ENCODE measurements around the gene HMGB1. TPM values are rescaled to one million over a fixed set of nuclear protein-coding genes. Genes with fewer than 3 reads are reported as not detected.

Gene HMGB1
- total RNA-seq, 2 experiments from 2014 or later = 611 to 615 TPM

- ChIA-PET POLR2A (interaction anchor here (0.8 to 1.7 kb wide), 2 partner anchors 24 to 94 kb away, joined by 3 to 5 read pairs; partner anchors contain the start of gene HMGB1), CTCF (interaction anchor here (1.2 kb wide), 1 partner anchor 66 kb away, joined by 3 read pairs; no protein-coding TSS in a partner anchor)
- H3K9me3 Mint-ChIP-seq = no peaks in the 10 kb centered on the region
- H3K27me3 Mint-ChIP-seq = peaks cover 11% of the 10 kb centered on the region
- H3K27ac Mint-ChIP-seq = no peak overlapping the region
- DNase-seq = no peak
- H3K36me3 Mint-ChIP-seq (ENCODE audit: low read depth) = no peaks in the 10 kb centered on the region
- H3K4me3 Mint-ChIP-seq = no peak overlapping the region
- peaks cover 9% of the 10 kb centered on the region for H3K4me1 Mint-ChIP-seq
These were observed 24.6 kb downstream of the HMGB1 start for GRCh38 chr13:30440910-30441703.

GRCh38 chr13:30438286-30438685, 27.4 kb downstream of the HMGB1 start:
- H3K27ac Mint-ChIP-seq = no peak overlapping the region
- no peak overlapping the region for H3K4me3 Mint-ChIP-seq
- H3K4me1 Mint-ChIP-seq = peaks cover 9% of the 10 kb centered on the region
- no peak for DNase-seq
- POLR2A ChIA-PET = no interaction called here
- no peaks in the 10 kb centered on the region for H3K9me3 Mint-ChIP-seq
- H3K36me3 Mint-ChIP-seq (ENCODE audit: low read depth) = no peaks in the 10 kb centered on the region
- peaks cover 16% of the 10 kb centered on the region for H3K27me3 Mint-ChIP-seq
- CTCF ChIA-PET = interaction anchor here (0.7 kb wide), 1 partner anchor 54 kb away, joined by 3 read pairs; no protein-coding TSS in a partner anchor

GRCh38 chr13:30437177-30437576, 28.6 kb downstream of the HMGB1 start:
- Mint-ChIP-seq H3K9me3 (no peaks in the 10 kb centered on the region), H3K27ac (no peak overlapping the region), H3K4me3 (no peak overlapping the region), H3K27me3 (peaks cover 16% of the 10 kb centered on the region), H3K4me1 (peaks cover 9% of the 10 kb centered on the region), H3K36me3 (ENCODE audit: low read depth) (no peaks in the 10 kb centered on the region)
- ChIA-PET CTCF (interaction anchor here (1.7 kb wide), 1 partner anchor 66 kb away, joined by 3 read pairs; no protein-coding TSS in a partner anchor), POLR2A (no interaction called here)
- DNase-seq = no peak

- CTCF ChIA-PET = interaction anchor here (1.7 kb wide), 1 partner anchor 64 kb away, joined by 3 read pairs; no protein-coding TSS in a partner anchor
- Mint-ChIP-seq H3K9me3 (no peaks in the 10 kb centered on the region), H3K4me1 (peaks cover 14% of the 10 kb centered on the region), H3K4me3 (no peak overlapping the region), H3K27ac (no peak overlapping the region), H3K27me3 (peaks cover 16% of the 10 kb centered on the region), H3K36me3 (ENCODE audit: low read depth) (no peaks in the 10 kb centered on the region)
- no peak for DNase-seq
- POLR2A ChIA-PET = no interaction called here
These were observed 29.8 kb downstream of the HMGB1 start for GRCh38 chr13:30435911-30436451.

- no peaks in the 10 kb centered on the region for H3K9me3 Mint-ChIP-seq
- DNase-seq = no peak
- no peaks in the 10 kb centered on the region for H3K36me3 Mint-ChIP-seq (ENCODE audit: low read depth)
- no peak overlapping the region for H3K27ac Mint-ChIP-seq
- H3K4me3 Mint-ChIP-seq = no peak overlapping the region
- peaks cover 28% of the 10 kb centered on the region for H3K4me1 Mint-ChIP-seq
- ChIA-PET POLR2A (interaction anchor here (0.7 to 2.4 kb wide), 6 partner anchors 9 to 55 kb away, joined by 3 to 11 read pairs (median 4); partner anchors contain the start of genes HMGB1 and UBE2L5), CTCF (interaction anchor here (1.1 to 2.0 kb wide), 3 partner anchors 23 to 57 kb away, joined by 3 to 4 read pairs (median 3); no protein-coding TSS in a partner anchor)
- peaks cover 5% of the 10 kb centered on the region for H3K27me3 Mint-ChIP-seq
These were observed 34.3 kb downstream of the HMGB1 start for GRCh38 chr13:30431269-30431940.

GRCh38 chr13:30429721-30430694, 35.7 kb downstream of the HMGB1 start:
- POLR2A ChIA-PET = interaction anchor here (0.5 to 2.4 kb wide), 8 partner anchors 8 to 123 kb away, joined by 3 to 11 read pairs (median 4); partner anchors contain the start of genes HMGB1, KATNAL1 and UBE2L5
- peak; percentile 26 for DNase-seq
- Mint-ChIP-seq H3K27me3 (peaks cover 2% of the 10 kb centered on the region), H3K36me3 (ENCODE audit: low read depth) (no peaks in the 10 kb centered on the region), H3K9me3 (no peaks in the 10 kb centered on the region), H3K4me1 (peaks cover 28% of the 10 kb centered on the region), H3K4me3 (no peak overlapping the region), H3K27ac (peak overlapping the region; percentile 58)
- CTCF ChIA-PET = interaction anchor here (0.6 to 1.2 kb wide), 4 partner anchors 22 to 314 kb away, joined by 3 read pairs; no protein-coding TSS in a partner anchor

GRCh38 chr13:30429235-30429634, 36.5 kb downstream of the HMGB1 start:
- CTCF ChIA-PET = interaction anchor here (0.6 to 1.2 kb wide), 2 partner anchors 297 to 314 kb away, joined by 3 read pairs; no protein-coding TSS in a partner anchor
- DNase-seq = no peak
- Mint-ChIP-seq H3K36me3 (ENCODE audit: low read depth) (no peaks in the 10 kb centered on the region), H3K4me3 (no peak overlapping the region), H3K27me3 (peaks cover 2% of the 10 kb centered on the region), H3K4me1 (peaks cover 28% of the 10 kb centered on the region), H3K9me3 (no peaks in the 10 kb centered on the region), H3K27ac (no peak overlapping the region)
- POLR2A ChIA-PET = interaction anchor here (0.9 to 2.4 kb wide), 4 partner anchors 21 to 122 kb away, joined by 3 to 11 read pairs (median 4); partner anchors contain the start of genes HMGB1 and KATNAL1

- H3K36me3 Mint-ChIP-seq (ENCODE audit: low read depth) = no peaks in the 10 kb centered on the region
- DNase-seq = no peak
- POLR2A ChIA-PET = interaction anchor here (1.1 to 1.7 kb wide), 2 partner anchors 29 to 78 kb away, joined by 3 to 4 read pairs; no protein-coding TSS in a partner anchor
- H3K4me3 Mint-ChIP-seq = no peak overlapping the region
- H3K9me3 Mint-ChIP-seq = no peaks in the 10 kb centered on the region
- H3K27me3 Mint-ChIP-seq = peaks cover 4% of the 10 kb centered on the region
- H3K4me1 Mint-ChIP-seq = peaks cover 15% of the 10 kb centered on the region
- CTCF ChIA-PET = interaction anchor here (1.5 kb wide), 1 partner anchor 291 kb away, joined by 4 read pairs; no protein-coding TSS in a partner anchor
- no peak overlapping the region for H3K27ac Mint-ChIP-seq
These were observed 41.8 kb downstream of the HMGB1 start for GRCh38 chr13:30423891-30424290.

GRCh38 chr13:30422054-30422839, 43.5 kb downstream of the HMGB1 start, which contains the start of gene UBE2L5:
UBE2L5 (plus strand) TSS chr13:30422493; CDS start chr13:30427991, 5,498 bp downstream.
- peak; percentile 80 for DNase-seq
- POLR2A ChIA-PET = interaction anchor here (0.8 to 3.1 kb wide), 16 partner anchors 8 to 195 kb away, joined by 3 to 34 read pairs (median 4); partner anchors contain the start of gene HMGB1
- peak within 1 kb of the TSS; percentile 77 for H3K4me3 Mint-ChIP-seq
- CTCF ChIA-PET = interaction anchor here (0.9 to 1.8 kb wide), 4 partner anchors 14 to 290 kb away, joined by 3 to 7 read pairs (median 4); no protein-coding TSS in a partner anchor
- no peaks in the 10 kb centered on the region for H3K36me3 Mint-ChIP-seq (ENCODE audit: low read depth)
- H3K27ac Mint-ChIP-seq = peak within 1 kb of the TSS; percentile 73
- peaks cover 4% of the 10 kb centered on the region for H3K27me3 Mint-ChIP-seq
- peaks cover 15% of the 10 kb centered on the region for H3K4me1 Mint-ChIP-seq
- no peaks in the 10 kb centered on the region for H3K9me3 Mint-ChIP-seq

- Mint-ChIP-seq H3K4me1 (peaks cover 16% of the 10 kb centered on the region), H3K4me3 (peak overlapping the region; percentile 71), H3K27ac (peak overlapping the region; percentile 19), H3K27me3 (peaks cover 4% of the 10 kb centered on the region), H3K9me3 (no peaks in the 10 kb centered on the region), H3K36me3 (ENCODE audit: low read depth) (no peaks in the 10 kb centered on the region)
- DNase-seq = peak; percentile 52
- CTCF ChIA-PET = interaction anchor here (0.9 to 1.8 kb wide), 5 partner anchors 13 to 289 kb away, joined by 3 to 7 read pairs (median 4); no protein-coding TSS in a partner anchor
- POLR2A ChIA-PET = interaction anchor here (0.6 to 3.1 kb wide), 19 partner anchors 9 to 196 kb away, joined by 3 to 34 read pairs (median 4); partner anchors contain the start of genes HMGB1 and KATNAL1
These were observed 44.4 kb downstream of the HMGB1 start for GRCh38 chr13:30421093-30422053.

Data from activated CD4-positive, alpha-beta memory T cell treated with anti-CD3 and anti-CD28 coated beads, Interleukin-2, amount 10 ng/mL, durations not matched to agents 7 days and 5 days (primary cell).